HG02678 (cell line): Measurements from ENCODE around the gene MRPL19.

Source experiments
- ATAC-seq: cut with Tn5 transposase; IDR thresholded peaks from one replicate; pipeline ENCODE4 v1.9.1; 2021; ENCODE audit warnings: mild to moderate bottlenecking, moderate library complexity; ENCODE audit not compliant: unreplicated experiment

The MRPL19 gene

GRCh38 chr2:75614162-75614651 is 32.4 kb upstream of the MRPL19 start:
- no peak for ATAC-seq

- no peak for ATAC-seq
Measured at GRCh38 chr2:75616406-75616805, 30.2 kb upstream of the MRPL19 start.

GRCh38 chr2:75616933-75617332 is 29.6 kb upstream of the MRPL19 start:
- ATAC-seq, result no peak

GRCh38 chr2:75619956-75620740 is 26.4 kb upstream of the MRPL19 start:
- ATAC-seq, result no peak

- no peak for ATAC-seq
Measured at GRCh38 chr2:75621228-75621627, 25.4 kb upstream of the MRPL19 start.

GRCh38 chr2:75622500-75622899 is 24.1 kb upstream of the MRPL19 start:
- ATAC-seq, result no peak

GRCh38 chr2:75622929-75623328 is 23.7 kb upstream of the MRPL19 start:
- no peak for ATAC-seq

- peak; percentile 94 for ATAC-seq
Measured at GRCh38 chr2:75627902-75628504, 18.6 kb upstream of the MRPL19 start.

- no peak for ATAC-seq
Measured at GRCh38 chr2:75632091-75632701, 14.4 kb upstream of the MRPL19 start.

- ATAC-seq, result no peak
Measured at GRCh38 chr2:75632813-75633212, 13.8 kb upstream of the MRPL19 start.

- ATAC-seq, result no peak
Measured at GRCh38 chr2:75633620-75634019, 13.0 kb upstream of the MRPL19 start.

- no peak for ATAC-seq
Measured at GRCh38 chr2:75634945-75635344, 11.6 kb upstream of the MRPL19 start.

GRCh38 chr2:75637568-75637967 is 9.0 kb upstream of the MRPL19 start:
- no peak for ATAC-seq

GRCh38 chr2:75640621-75641121 is 5.9 kb upstream of the MRPL19 start:
- ATAC-seq, result peak; percentile 99

- ATAC-seq, result no peak
Measured at GRCh38 chr2:75641587-75641986, 5.0 kb upstream of the MRPL19 start.

GRCh38 chr2:75643980-75644379 is 2.6 kb upstream of the MRPL19 start:
- no peak for ATAC-seq

GRCh38 chr2:75645643-75646042 is 940 bp upstream of the MRPL19 start:
- no peak for ATAC-seq

GRCh38 chr2:75646090-75646582 is 447 bp upstream of the MRPL19 start:
- ATAC-seq, result no peak

- ATAC-seq, result no peak
Measured at GRCh38 chr2:75647771-75648170, 1.2 kb downstream of the MRPL19 start.

- no peak for ATAC-seq
Measured at GRCh38 chr2:75654012-75654411, 7.4 kb downstream of the MRPL19 start.

GRCh38 chr2:75655861-75656260 is 9.3 kb downstream of the MRPL19 start:
- no peak for ATAC-seq

GRCh38 chr2:75656563-75656962 is 10.0 kb downstream of the MRPL19 start:
- ATAC-seq, result no peak
